GM23338 (cell line): ENCODE results near the gene VASN.

ENCODE experiments used
- CTCF ChIP-seq, 2 experiments: fragments of 200-600 bp in 1 of 2; sonication (generic) in 1 of 2; conservative IDR thresholded peaks; 2 replicates each; pipeline versions ENCODE4 v1.5.1 to v1.6.1; 2016 to 2017; ENCODE audit warnings: antibody characterized with exemption in 2 of 2, low read depth in 2 of 2, mild to moderate bottlenecking in 2 of 2, moderate library complexity in 1 of 2
- EZH2 ChIP-seq: fragments of 200-600 bp; sonication (generic); IDR thresholded peaks from one replicate; pipeline ENCODE4 v1.8.0; 2017; ENCODE audit warnings: antibody characterized with exemption, mild to moderate bottlenecking, low read depth; ENCODE audit not compliant: unreplicated experiment
- EZH2phosphoT487 ChIP-seq: fragments of 200-600 bp; sonication (generic); IDR thresholded peaks from one replicate; pipeline ENCODE4 v1.8.1; 2018; ENCODE audit warnings: antibody characterized with exemption; ENCODE audit not compliant: unreplicated experiment
- JUNB ChIP-seq: IDR thresholded peaks from one replicate; pipeline ENCODE4 v1.6.1; 2016; ENCODE audit warnings: antibody characterized with exemption; ENCODE audit not compliant: unreplicated experiment
- POLR2AphosphoS5 ChIP-seq: IDR thresholded peaks from 2 replicates; pipeline ENCODE4 v1.6.1; 2016; ENCODE audit warnings: antibody characterized with exemption, low read depth
- REST ChIP-seq: IDR thresholded peaks from one replicate; pipeline ENCODE4 v1.6.1; 2018; ENCODE audit warnings: antibody characterized with exemption; ENCODE audit not compliant: unreplicated experiment

GRCh38 chr16:4402439-4403132 is 30.9 kb downstream of the VASN start:
- TF ChIP-seq EZH2phosphoT487 (no peak), EZH2 (no peak), CTCF (conservative IDR thresholded peaks at IDR 0.05; ENCODE audit: low read depth in 2 of 2) (peak; percentile 88 to 95), POLR2AphosphoS5 (no peak), JUNB (no peak), REST (no peak)
